HepG2 (cell line): ENCODE data around the gene MTHFD1L.

Source experiments
- SMARCE1 ChIP-seq: fragments of 450-650 bp; IDR thresholded peaks from 2 replicates; pipeline ENCODE4 v1.6.1; 2017; ENCODE audit warnings: borderline replicate concordance
- TF ChIP-seq, protein P1 (sequence below): sonication (generic); formaldehyde crosslinking; IDR thresholded peaks from 2 replicates; pipeline ENCODE4 v1.4.0; 2020; ENCODE audit warnings: missing genetic modification reagents
- TF ChIP-seq, protein P2 (sequence below): sonication (generic); formaldehyde crosslinking; IDR thresholded peaks from 2 replicates; pipeline ENCODE4 v1.8.0; 2022; ENCODE audit warnings: mild to moderate bottlenecking, missing genetic modification reagents, borderline replicate concordance

DNA sequence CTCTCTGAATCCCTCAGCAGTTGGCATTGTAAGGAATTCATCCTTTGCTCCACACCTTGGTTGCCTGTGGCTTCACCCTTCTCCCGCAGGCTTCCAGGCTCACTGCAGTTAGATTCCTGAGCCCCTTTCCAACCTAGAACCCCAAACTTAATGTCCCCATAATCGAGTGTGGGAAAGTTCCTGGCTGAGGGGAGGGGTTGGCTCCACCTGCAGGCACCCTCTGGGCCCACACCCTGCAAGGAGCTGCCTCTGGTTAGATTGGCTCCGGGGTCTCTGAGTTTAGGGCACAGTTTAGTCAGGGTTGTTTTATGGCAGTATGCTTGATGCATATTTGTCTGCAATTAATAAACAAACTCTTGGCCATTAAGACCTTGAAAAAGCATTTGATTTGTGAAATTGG lies 63.4 kb downstream of the MTHFD1L start:
- TF ChIP-seq, protein P1, sequence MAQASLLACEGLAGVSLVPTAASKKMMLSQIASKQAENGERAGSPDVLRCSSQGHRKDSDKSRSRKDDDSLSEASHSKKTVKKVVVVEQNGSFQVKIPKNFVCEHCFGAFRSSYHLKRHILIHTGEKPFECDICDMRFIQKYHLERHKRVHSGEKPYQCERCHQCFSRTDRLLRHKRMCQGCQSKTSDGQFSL (CRISPR knock-in tag) = no peak
- TF ChIP-seq SMARCE1 = no peak
- TF ChIP-seq, protein P2, sequence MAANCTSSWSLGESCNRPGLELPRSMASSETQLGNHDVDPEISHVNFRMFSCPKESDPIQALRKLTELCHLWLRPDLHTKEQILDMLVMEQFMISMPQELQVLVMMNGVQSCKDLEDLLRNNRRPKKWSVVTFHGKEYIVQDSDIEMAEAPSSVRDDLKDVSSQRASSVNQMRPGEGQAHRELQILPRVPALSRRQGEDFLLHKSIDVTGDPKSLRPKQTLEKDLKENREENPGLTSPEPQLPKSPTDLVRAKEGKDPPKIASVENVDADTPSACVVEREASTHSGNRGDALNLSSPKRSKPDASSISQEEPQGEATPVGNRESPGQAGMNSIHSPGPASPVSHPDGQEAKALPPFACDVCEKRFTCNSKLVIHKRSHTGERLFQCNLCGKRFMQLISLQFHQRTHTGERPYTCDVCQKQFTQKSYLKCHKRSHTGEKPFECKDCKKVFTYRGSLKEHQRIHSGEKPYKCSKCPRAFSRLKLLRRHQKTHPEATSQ (CRISPR knock-in tag) = no peak
